COLO829 (cell line): Measurements from ENCODE around the gene WFDC2.

ENCODE experiments used
- DNase-seq: peaks from one replicate; pipeline ENCODE4 v3.0.0; 2012; ENCODE audit warnings: low spot score

The WFDC2 gene

DNA sequence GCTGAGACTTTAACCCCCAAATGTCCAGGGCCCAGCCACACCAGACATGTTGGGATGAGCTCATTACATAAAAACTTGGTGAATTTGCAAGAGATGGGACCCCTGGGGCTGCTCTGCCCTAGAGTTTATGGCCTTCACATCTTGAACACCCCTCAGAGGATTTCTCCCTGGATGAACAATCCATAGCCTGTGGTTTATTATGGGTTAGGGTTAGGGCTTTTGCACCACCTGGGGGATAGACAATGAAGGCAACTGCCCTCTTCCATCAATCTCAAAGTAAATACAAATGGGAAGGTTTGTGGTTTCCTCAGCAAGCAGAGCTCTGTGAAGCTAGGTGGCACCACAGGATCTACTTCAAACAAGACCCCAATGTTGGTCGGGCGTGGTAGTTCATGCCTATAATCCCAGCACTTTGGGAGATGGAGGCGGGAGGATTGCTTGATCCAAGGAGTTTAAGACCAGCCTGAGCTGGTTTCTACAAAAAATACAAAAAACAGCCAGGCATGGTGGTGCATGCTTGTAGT, 28.5 kb downstream of the WFDC2 start:
- DNase-seq, result no peak

DNA sequence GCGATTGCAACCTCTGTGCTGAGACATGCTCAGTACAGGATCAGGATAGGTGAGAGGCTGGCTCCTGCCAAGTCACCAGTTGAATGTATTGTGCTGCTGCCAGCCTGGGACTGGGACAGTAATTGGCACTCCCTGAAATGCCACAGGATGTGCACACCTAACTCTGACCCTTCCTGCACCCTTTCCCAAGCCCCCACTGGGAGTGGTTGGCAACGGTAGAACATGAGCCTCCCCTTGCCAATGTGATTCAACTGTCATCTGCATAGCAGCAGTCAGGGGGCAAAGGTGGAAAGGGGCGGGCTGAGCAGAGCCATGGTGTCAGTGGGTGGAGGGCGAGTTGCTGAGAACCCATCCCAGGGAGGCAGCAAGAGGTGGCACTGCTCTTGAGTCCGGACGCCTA, 30.5 kb downstream of the WFDC2 start:
- DNase-seq, result no peak

DNA sequence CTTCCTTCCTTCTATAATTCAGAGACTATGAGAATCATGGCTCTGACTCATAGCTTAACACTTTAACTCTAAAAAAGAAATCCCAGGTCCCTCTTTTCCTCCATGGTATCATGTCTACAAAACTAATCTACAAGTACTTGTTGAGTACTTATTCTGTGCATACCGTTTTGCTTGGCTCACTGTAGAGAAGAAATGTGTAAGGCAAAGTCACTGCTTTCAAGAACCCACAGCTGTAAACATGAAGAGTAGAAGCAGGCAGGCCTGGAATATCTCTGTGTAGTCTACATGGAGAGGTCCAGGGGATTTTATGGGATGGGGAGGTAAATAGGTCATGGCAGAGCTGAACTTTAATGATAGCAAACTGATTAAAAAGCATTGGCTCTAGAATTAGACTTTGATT, 32.0 kb downstream of the WFDC2 start:
- no peak for DNase-seq

- DNase-seq, result no peak
Measured at GRCh38 chr20:45502561-45502960, 33.0 kb downstream of the WFDC2 start.

DNA sequence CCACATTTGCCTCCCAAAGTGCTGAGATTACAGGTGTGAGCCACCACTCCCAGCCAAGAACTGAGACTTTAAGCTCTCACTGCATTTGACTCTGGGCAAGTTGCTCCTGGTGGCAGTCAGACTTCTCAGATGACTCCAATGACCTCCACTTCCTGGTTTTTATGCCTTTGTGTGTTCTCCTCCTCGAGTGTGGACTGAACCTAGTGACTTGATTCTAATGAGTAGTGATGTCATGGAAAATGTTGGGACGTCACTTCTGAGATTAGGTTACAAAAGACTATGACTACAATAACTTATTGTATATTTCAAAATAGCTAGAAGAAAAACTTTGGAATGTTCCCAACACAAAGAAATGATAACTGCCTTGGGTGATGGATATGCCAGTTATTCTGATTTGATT, 33.9 kb downstream of the WFDC2 start:
- no peak for DNase-seq

GRCh38 chr20:45506398-45506797, 36.8 kb downstream of the WFDC2 start:
- DNase-seq, result no peak

GRCh38 chr20:45507011-45507820, 37.7 kb downstream of the WFDC2 start:
- peak; percentile 45 for DNase-seq

DNA sequence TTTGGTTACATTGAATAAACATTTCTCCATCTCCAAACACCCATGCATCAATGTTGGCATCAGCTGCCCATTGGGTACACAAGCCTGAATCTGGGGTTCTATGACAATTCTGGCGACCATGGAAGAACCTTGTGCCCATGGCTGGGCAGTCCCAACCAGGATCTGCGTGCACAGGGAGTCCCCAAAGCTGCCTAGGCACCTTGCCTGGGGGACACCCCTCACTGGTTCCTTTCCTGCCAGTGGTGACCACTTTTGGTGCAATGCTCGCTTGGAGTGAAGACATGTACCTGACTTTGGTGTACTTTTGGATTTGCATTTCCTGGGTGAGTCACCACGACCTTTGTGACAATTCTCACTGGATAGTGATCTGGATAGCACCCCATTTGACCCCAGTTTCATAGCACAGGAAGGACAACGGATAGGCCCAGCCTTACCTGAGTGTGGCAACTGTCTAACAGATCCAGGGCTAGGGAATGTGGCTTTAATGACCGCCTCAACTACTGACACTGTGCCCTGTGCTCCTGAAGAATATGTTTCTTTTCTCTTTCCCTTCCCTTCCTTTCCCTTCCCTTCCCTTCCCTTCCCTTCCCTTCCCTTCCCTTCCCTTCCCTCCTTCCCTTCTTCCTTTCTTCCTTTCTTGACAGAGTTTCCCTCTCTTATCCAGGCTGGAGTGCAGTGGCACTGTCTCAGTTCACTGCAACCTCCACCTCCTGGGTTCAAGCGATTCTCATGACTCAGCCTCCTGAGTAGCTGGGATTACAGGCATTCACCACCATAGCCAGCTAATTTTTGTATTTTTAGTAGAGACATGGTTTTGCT, 38.7 kb downstream of the WFDC2 start:
- no peak for DNase-seq

- DNase-seq, result no peak
Measured at GRCh38 chr20:45509091-45509490, 39.5 kb downstream of the WFDC2 start.

DNA sequence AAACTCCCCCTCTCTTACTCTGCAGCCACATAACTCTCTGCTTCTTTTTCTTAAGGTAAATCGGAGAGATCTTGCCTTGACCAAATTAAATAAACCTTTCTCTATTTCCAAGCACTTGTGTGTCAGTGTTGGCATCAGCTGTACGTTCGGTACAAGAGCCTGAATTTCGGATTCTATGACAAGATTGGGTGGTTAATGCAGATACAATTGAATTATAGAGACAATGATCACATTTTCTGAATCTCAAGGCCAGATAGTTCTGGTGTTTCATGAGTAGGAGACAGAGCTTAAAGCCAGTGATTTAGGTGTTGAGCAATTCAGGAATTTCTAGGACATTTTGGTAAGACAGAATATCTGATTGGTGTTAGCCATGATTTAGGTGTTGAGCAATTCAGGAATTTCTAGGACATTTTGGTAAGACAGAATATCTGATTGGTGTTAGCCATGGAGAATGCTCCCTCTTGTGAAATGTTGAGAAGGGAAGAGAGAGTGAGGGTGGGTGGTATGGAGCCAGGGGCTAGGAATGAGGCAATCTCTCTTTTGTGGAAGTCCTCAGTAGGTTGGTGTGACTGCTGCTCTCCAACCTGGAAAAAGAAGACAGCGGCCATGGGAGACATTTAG, 40.8 kb downstream of the WFDC2 start:
- DNase-seq, result no peak

DNA sequence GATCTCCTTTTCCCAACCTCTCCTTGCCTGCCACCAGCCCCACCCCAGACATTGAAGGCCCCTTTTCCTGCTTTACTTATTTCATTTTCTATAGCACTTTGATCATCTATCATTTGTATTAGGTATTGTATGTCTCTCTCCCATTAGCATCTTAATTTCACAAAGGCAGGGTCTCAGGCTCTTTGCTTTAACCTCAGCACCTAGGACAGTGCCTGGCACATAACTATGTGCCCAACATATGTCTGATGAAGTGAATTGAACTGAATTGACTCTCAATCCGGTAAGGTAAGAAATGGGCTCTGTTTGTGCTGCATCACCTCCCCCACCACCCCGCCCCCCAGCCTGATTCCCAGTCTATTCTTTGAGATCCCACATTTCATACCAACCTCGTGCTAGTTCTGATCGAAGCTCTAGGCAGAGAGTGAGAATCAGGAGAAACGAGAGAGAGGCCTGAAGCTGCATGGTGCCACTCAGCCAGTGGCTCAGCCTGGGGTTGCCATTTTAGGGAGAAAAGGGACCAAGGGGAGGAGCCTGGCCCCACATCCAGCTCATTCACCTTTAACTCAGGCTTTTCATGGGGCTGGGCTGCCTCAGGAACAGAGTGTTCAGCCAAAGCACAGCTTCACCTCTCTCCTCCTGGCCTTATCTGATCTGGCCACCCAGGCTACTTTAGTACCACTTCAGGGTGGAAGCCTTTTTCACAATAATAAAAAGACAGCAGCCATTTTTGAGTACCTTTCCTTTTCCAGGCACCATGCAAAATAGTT, 45.8 kb downstream of the WFDC2 start, which contains the start of gene SPINT3:
Gene SPINT3, minus strand, starts transcription at position 476 of the 767 bp plus-strand sequence. Its CDS starts 14 bp downstream, at position 462.
- no peak for DNase-seq

DNA sequence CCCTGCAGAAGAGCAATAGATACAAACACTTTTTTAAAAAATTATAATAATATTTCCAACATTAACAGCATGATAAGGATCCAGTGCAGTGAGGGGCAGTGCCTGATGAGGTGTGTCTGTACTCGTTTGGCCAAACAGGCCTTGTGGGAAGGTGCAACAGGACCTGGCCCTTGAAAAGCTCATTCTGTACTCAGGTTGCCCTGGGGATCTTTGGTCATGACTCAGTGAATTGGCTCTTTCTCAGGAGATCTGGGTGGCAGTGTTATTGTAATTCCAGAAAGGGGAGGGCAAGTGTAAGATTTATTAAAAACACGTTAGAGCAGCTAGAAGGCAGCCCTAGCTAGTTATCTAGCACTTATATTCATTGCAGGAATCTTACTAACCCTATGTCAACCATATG, 48.7 kb downstream of the WFDC2 start:
- DNase-seq, result no peak

- DNase-seq, result no peak
Measured at GRCh38 chr20:45523821-45524220, 54.3 kb downstream of the WFDC2 start.

- no peak for DNase-seq
Measured at GRCh38 chr20:45527294-45527693, 57.7 kb downstream of the WFDC2 start.
